ENCODE results near the gene NFX1. TPM values are rescaled to one million over a fixed set of nuclear protein-coding genes. Genes with fewer than 3 reads are reported as not detected.

Gene NFX1
- total and polyA plus RNA-seq, 9 of the 15 experiments (the other 6 are each of a cell fraction or from before 2014, with no cell fraction given): 8.8 to 38.9 (median 26.8) TPM

GRCh38 chr9:33264473-33265177 is 25.7 kb upstream of the NFX1 start, which contains the start of the genes BAG1 and CHMP5:
Gene BAG1 (minus strand): TSS chr9:33264708.
Gene CHMP5 (plus strand): TSS chr9:33265049. CDS start chr9:33265079, 30 bp downstream.
- H3K36me3 ChIP-seq (ENCODE audit: control insufficient read depth, insufficient read depth, low read length): peaks cover 58% of the 10 kb centered on the region
- no TSS peak for BruUV-seq (replicated peaks)
- H2AFZ ChIP-seq (ENCODE audit: low read depth, low read length): peak within 1 kb of the TSS; percentile 76
- H3K27me3 ChIP-seq (ENCODE audit: control insufficient read depth in 2 of 2, insufficient read depth in 2 of 2, low read length in 2 of 2): no peaks in the 10 kb centered on the region
- peak within 1 kb of the TSS; percentile 94 for H3K27ac ChIP-seq (ENCODE audit: extremely low read depth, low read depth, low read length)
- in situ Hi-C loops (cut with MboI): no loop called here
- peak within 1 kb of the TSS; percentile 100 for H3K4me2 ChIP-seq (ENCODE audit: insufficient read depth, low read length)
- WGBS (ENCODE audit: insufficient coverage, low coverage, missing lambda C conversion rate): 2% methylated on average over 33 of the region's 67 CpGs
- peaks cover 5 to 28% of the 10 kb centered on the region in 2 experiments; a peak in 3 of 5 replicates for H3K4me1 ChIP-seq (replicated peaks in 1 of 2; ENCODE audit: control insufficient read depth in 2 of 2, insufficient read depth in 2 of 2, low read length in 2 of 2)
- H3K9me1 ChIP-seq (ENCODE audit: control insufficient read depth, insufficient read depth, low read length): no peaks in the 10 kb centered on the region
- peak within 1 kb of the TSS; percentile 80 for H3K4me3 ChIP-seq
- FAIRE-seq (peak; percentile 93), ATAC-seq (peak; percentile 96), DNase-seq (ENCODE audit: extremely low read depth in 1 of 4, low spot score in 3 of 4) (peak; percentile 90 to 97 (median 94))
- intact Hi-C loops (cut with micrococcal nuclease): loop anchor here (1.0 kb wide), 1 partner anchor 26 kb away; the partner anchor contains the start of gene NFX1
- H3K9ac ChIP-seq (ENCODE audit: insufficient read depth in 1 of 2, low read depth in 2 of 2, low read length in 2 of 2): peak within 1 kb of the TSS; percentile 96 to 100
- H3K79me2 ChIP-seq (ENCODE audit: control insufficient read depth, insufficient read depth, low read length): peaks cover 64% of the 10 kb centered on the region
- ChIA-PET CTCF (ENCODE audit: low intra/inter-chr PET ratio) (no interaction called here), POLR2A (interaction anchor here (0.5 to 2.5 kb wide), 5 partner anchors 11 to 240 kb away, joined by 3 to 23 read pairs (median 3); partner anchors contain the start of genes B4GALT1 and DNAJA1)
- no peaks in the 10 kb centered on the region for H4K20me1 ChIP-seq (replicated peaks; ENCODE audit: control insufficient read depth, insufficient read depth, low read length)
- H3K9me3 ChIP-seq (replicated peaks; ENCODE audit: control insufficient read depth, insufficient read depth, low read depth, low read length): no peaks in the 10 kb centered on the region
- TF ChIP-seq KAT8 (IDR thresholded peaks at IDR 0.05; ENCODE audit: low read depth): no peak
- TF ChIP-seq CLOCK (CRISPR knock-in tag; IDR thresholded peaks at IDR 0.05; ENCODE audit: borderline replicate concordance): no peak
- peak; percentile 71; the same call in 1 of the 2 replicates for TF ChIP-seq THAP12 (CRISPR knock-in tag; IDR thresholded peaks at IDR 0.05)
- TF ChIP-seq MEIS2 (IDR thresholded peaks at IDR 0.05; ENCODE audit: partially characterized antibody): peak; percentile 46
- TF ChIP-seq ETS2 (tag; IDR thresholded peaks at IDR 0.05; ENCODE audit: borderline replicate concordance, poor library complexity, severe bottlenecking): no peak
- TF ChIP-seq POLR2B (IDR thresholded peaks at IDR 0.05; ENCODE audit: low read depth, partially characterized antibody): peak; percentile 45
- TF ChIP-seq BRD9 (IDR thresholded peaks at IDR 0.05; ENCODE audit: low read depth, partially characterized antibody): no peak
- no peak for TF ChIP-seq NBN (IDR thresholded peaks at IDR 0.05; ENCODE audit: low read depth)
- no peak for TF ChIP-seq POU5F1 (IDR thresholded peaks at IDR 0.05; ENCODE audit: borderline replicate concordance, low read depth, low read length, partially characterized antibody)
- 0 out of 2 replicates have a peak, but pooled peaks have one; percentile 57 for TF ChIP-seq SUPT5H (IDR thresholded peaks at IDR 0.05)
- TF ChIP-seq ERF (CRISPR knock-in tag; IDR thresholded peaks at IDR 0.05): 0 out of 2 replicates have a peak, but pooled peaks have one; percentile 25
- no peak for TF ChIP-seq ZNF445 (CRISPR knock-in tag; IDR thresholded peaks at IDR 0.05; ENCODE audit: low read depth)
- TF ChIP-seq ZNF263 (CRISPR knock-in tag; IDR thresholded peaks at IDR 0.05; ENCODE audit: borderline replicate concordance): no peak
- no peak for TF ChIP-seq U2AF2 (optimal IDR thresholded peaks at IDR 0.05; ENCODE audit: low read depth, low read length)
- no peak for TF ChIP-seq FOXJ2 (tag; IDR thresholded peaks at IDR 0.05)
- no peak for TF ChIP-seq CBX1 (IDR thresholded peaks at IDR 0.05; ENCODE audit: low read depth)

All from K562 (cell line).